Mesothelial cell of epicardium (in vitro differentiated cells): ENCODE measurements around the gene ADAM12. TPM values are rescaled to one million over a fixed set of nuclear protein-coding genes. Genes with fewer than 3 reads are reported as not detected.

ENCODE experiments used
- DNase-seq, 2 experiments: peaks; one replicate each; pipeline ENCODE4 v3.0.0; 2021; ENCODE audit warnings: low spot score in 2 of 2; ENCODE audit not compliant: unreplicated experiment in 2 of 2
- H3K27ac Mint-ChIP-seq: 2 replicates; pipeline ENCODE4 v1.8.0; 2021; ENCODE audit warnings: mixed read lengths
- H3K27me3 Mint-ChIP-seq: 2 replicates; pipeline ENCODE4 v1.8.0; 2021; ENCODE audit warnings: low read depth, mixed read lengths
- H3K36me3 Mint-ChIP-seq: 2 replicates; pipeline ENCODE4 v1.8.0; 2021; ENCODE audit warnings: mixed read lengths
- H3K4me1 Mint-ChIP-seq: 2 replicates; pipeline ENCODE4 v1.8.0; 2021; ENCODE audit warnings: mixed read lengths
- H3K4me3 Mint-ChIP-seq: 2 replicates; pipeline ENCODE4 v1.8.0; 2021; ENCODE audit warnings: mild to moderate bottlenecking, moderate library complexity, mixed read lengths
- H3K9me3 Mint-ChIP-seq: 2 replicates; pipeline ENCODE4 v1.8.0; 2021; ENCODE audit warnings: mixed read lengths
- CTCF ChIP-seq: fragments of 200-600 bp; sonication (generic); IDR thresholded peaks from one replicate; pipeline ENCODE4 v1.5.0; 2021; ENCODE audit warnings: antibody characterized with exemption; ENCODE audit not compliant: unreplicated experiment
- total RNA-seq: library from RNA; stranded (reverse); gene quantifications from 3 replicates; pipeline ENCODE4 v1.2.1, GENCODE V29; 2021

Gene ADAM12
- total RNA-seq, 1 donor from 2014 or later, result 13.3 TPM

- Mint-ChIP-seq H3K9me3 (no peaks in the 10 kb centered on the region), H3K36me3 (no peaks in the 10 kb centered on the region), H3K27ac (no peak overlapping the region), H3K4me1 (peaks cover 26% of the 10 kb centered on the region), H3K4me3 (no peak overlapping the region), H3K27me3 (peaks cover 27% of the 10 kb centered on the region)
- TF ChIP-seq CTCF, result no peak
- DNase-seq, result no peak
Observed at GRCh38 chr10:126208726-126209302, 179.5 kb downstream of the ADAM12 start.

- H3K4me3 Mint-ChIP-seq, result no peak overlapping the region
- no peak for DNase-seq
- H3K36me3 Mint-ChIP-seq, result no peaks in the 10 kb centered on the region
- no peak for TF ChIP-seq CTCF
- H3K27me3 Mint-ChIP-seq, result peaks cover 23% of the 10 kb centered on the region
- no peak overlapping the region for H3K27ac Mint-ChIP-seq
- H3K9me3 Mint-ChIP-seq, result no peaks in the 10 kb centered on the region
- H3K4me1 Mint-ChIP-seq, result peaks cover 29% of the 10 kb centered on the region
Observed at GRCh38 chr10:126207851-126208250, 180.4 kb downstream of the ADAM12 start.

- DNase-seq, result no peak
- H3K9me3 Mint-ChIP-seq, result no peaks in the 10 kb centered on the region
- H3K27ac Mint-ChIP-seq, result no peak overlapping the region
- H3K36me3 Mint-ChIP-seq, result no peaks in the 10 kb centered on the region
- H3K27me3 Mint-ChIP-seq, result peaks cover 19% of the 10 kb centered on the region
- TF ChIP-seq CTCF, result no peak
- H3K4me1 Mint-ChIP-seq, result peaks cover 32% of the 10 kb centered on the region
- H3K4me3 Mint-ChIP-seq, result no peak overlapping the region
Observed at GRCh38 chr10:126207313-126207771, 180.9 kb downstream of the ADAM12 start.

GRCh38 chr10:126205486-126206205, 182.6 kb downstream of the ADAM12 start:
- DNase-seq, result no peak
- H3K4me1 Mint-ChIP-seq, result peaks cover 34% of the 10 kb centered on the region
- no peak for TF ChIP-seq CTCF
- no peaks in the 10 kb centered on the region for H3K36me3 Mint-ChIP-seq
- no peak overlapping the region for H3K27ac Mint-ChIP-seq
- no peak overlapping the region for H3K4me3 Mint-ChIP-seq
- peaks cover 4% of the 10 kb centered on the region for H3K9me3 Mint-ChIP-seq
- peaks cover 16% of the 10 kb centered on the region for H3K27me3 Mint-ChIP-seq

- DNase-seq, result no peak
- Mint-ChIP-seq H3K27ac (no peak overlapping the region), H3K27me3 (peaks cover 10% of the 10 kb centered on the region), H3K4me3 (no peak overlapping the region), H3K9me3 (peaks cover 4% of the 10 kb centered on the region), H3K36me3 (no peaks in the 10 kb centered on the region), H3K4me1 (peaks cover 28% of the 10 kb centered on the region)
- no peak for TF ChIP-seq CTCF
Observed at GRCh38 chr10:126204320-126204719, 184.0 kb downstream of the ADAM12 start.
